Stimulated activated CD8-positive, alpha-beta memory T cell treated with anti-CD3 and anti-CD28 coated beads, Interleukin-12 subunit alpha, Interleukin-12 subunit beta, amount 100 ng/mL, for 24 hours (primary cell): ENCODE data around the gene C6orf89.
"Not testable (repeated sequence)": the region's sequence is repeated elsewhere in the genome, so short reads cannot be mapped to it uniquely, and the experiment has no call there.

Experiments used
- DNase-seq: peaks from one replicate; pipeline ENCODE4 v3.0.0-alpha.2; 2020; ENCODE audit errors: extremely low read depth

C6orf89 gene

DNA sequence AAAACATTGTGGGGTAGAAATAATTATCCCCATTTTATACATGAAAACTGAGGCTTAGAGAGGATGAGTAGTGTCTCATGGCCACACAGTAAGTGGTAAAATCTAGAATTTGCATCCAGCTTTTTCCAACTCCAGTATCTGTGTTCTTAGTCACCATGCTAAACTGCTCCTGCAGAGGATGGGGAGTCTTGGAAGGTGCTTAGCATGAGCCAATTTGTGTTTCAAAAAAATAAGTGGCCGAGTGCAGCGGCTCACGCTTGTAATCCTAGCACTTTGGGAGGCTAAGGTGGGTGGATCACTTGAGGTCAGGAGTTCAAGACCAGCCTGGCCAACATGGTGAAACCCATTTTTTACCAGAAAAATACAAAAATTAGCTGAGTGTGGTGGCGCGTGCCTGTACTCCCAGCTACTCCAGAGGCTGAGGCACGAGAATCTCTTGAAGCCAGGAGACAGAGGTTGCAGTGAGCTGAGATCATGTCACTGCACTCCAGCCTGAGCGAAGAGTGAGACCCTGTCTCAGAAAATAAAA, 2.4 kb downstream of the C6orf89 start:
- no peak for DNase-seq

- no peak for DNase-seq
These were observed 3.1 kb downstream of the C6orf89 start for GRCh38 chr6:36888654-36889481.

DNA sequence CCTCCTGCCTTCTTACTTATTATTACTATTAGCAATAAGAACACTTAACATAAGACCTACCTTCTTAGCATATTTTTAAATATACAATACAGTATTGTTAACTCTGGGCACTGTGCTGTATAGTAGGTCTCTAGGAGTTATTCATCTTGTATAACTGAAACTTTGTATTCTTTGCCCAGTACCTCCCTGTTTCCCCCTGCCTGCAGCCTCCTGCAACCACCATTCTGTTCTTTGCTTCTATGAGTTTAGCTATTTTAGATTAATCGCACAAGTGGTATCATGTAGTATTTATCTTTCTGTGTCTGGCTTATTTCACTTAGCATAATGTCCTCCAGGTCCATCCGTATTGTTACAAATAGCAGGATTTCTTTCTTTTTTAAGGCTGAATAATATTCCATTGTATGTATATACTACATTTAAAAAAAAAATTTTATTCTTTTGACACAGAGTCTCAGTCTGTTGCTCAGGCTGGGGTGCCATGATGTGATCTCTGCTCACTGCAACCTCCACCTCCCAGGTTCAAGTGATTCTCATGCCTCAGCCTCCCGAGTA, 4.4 kb downstream of the C6orf89 start:
- no peak for DNase-seq

DNA sequence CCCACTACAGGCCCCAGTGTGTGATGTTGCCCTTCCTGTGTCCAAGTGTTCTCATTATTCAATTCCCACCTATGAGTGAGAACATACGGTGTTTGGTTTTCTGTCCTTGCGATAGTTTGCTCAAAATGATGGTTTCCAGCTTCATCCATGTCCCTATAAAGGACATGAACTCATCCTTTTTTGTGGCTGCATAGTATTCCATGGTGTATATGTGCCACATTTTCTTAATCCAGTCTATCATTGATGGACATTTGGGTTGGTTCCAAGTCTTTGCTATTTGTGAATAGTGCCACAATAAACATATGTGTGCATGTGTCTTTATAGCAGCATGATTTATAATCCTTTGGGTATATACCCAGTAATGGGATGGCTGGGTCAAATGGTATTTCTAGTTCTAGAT, 5.4 kb downstream of the C6orf89 start:
- not testable (repeated sequence) for DNase-seq

GRCh38 chr6:36893976-36894932, 8.5 kb downstream of the C6orf89 start:
- DNase-seq: no peak

DNA sequence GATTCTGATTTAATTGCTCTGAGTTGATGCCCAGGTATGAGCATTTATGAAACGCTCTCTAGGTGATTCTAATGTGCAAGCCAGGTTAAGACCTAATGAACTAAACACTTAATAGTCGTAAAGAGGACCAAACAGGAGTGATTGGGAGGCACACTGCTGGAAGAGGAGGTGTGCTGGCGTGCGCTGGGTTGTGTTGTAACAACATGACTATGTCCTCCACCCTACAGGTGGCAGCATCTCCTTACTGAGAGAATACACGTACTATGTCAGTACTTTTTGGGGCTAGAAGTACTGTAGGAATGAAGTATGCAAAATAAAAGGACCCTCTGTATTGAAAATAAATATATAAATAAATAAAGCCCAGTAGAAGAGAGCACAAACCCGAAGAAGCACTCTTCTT, 11.9 kb downstream of the C6orf89 start:
- DNase-seq: no peak

GRCh38 chr6:36904114-36904513, 18.4 kb downstream of the C6orf89 start:
- DNase-seq: no peak

- no peak for DNase-seq
These were observed 19.2 kb downstream of the C6orf89 start for GRCh38 chr6:36904851-36905393.

DNA sequence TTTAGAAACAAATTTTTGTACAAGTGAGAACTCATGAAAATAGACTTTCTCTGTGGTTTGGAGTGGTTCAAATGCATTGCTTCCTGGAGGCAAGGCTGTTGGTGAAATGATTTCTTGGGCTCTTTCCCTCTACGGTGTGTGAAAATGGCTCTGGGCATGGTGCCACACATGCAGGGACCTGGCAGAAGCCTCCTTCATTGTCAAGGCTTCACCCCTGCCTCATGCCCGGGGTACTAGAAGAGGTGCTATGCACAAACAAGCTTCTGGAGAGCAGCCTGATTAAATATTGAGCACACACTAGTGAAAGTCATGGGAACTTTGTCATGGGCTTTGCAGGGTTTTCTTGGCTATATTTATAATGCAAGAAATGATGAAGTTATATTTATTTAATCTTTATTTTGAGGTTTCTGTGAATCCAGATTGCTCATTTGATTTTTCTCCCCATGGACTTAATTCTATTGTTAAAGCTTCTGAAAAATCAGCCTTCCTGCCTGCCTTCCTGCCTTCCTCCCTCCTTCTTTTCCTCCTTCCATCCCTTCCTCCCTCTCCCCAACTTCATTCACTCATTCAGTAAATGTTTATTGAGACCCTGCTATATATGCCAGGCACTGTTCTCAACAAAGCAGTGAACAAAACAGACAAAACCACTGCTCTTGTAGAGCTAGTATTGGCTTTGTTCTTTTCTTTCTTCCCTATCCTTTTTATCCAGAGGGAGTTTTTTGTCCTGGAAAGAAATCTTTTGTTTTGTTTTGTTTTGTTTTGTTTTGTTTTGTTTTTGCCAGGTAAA, 21.0 kb downstream of the C6orf89 start:
- DNase-seq: no peak

GRCh38 chr6:36907781-36908180, 22.0 kb downstream of the C6orf89 start:
- no peak for DNase-seq

DNA sequence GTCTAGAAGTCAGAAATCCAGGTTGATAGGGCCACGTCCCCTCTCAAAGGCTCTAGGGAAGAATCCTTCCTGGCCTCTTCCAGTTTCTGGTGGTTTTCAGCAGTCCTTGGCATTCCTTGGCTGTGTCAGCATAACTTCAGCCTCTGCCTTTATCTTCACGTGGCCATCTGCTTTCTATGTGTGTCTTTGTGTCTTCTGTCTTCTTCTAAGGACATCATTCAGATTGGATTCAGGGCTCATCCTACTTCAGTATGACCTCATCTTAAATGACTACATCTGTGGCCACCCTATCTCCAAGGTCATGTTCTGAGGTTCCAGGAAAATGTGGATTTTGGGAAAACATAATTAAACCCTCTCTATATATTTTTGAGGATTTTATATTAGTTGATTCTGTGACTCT, 23.0 kb downstream of the C6orf89 start:
- no peak for DNase-seq

DNA sequence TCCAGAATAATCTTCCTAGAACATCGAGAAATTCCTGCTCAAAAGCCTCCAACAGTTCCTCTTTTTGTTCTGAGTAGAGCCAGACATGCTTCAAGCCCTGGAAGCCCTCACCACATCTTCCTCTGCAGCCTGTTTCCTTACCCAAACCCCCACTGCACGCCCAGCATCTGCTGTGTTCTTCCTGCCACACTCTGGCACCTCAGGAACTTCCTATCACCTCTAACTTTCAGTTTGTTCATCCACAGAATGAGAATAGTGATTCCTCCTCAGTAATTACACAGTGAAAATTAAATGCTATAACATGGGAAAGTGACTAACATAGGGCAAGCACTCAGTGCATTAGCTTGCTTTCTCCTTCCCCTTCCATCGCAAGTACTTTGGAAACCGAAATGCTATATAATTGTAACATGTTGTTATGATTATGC, 26.3 kb downstream of the C6orf89 start:
- peak; percentile 21 for DNase-seq

DNA sequence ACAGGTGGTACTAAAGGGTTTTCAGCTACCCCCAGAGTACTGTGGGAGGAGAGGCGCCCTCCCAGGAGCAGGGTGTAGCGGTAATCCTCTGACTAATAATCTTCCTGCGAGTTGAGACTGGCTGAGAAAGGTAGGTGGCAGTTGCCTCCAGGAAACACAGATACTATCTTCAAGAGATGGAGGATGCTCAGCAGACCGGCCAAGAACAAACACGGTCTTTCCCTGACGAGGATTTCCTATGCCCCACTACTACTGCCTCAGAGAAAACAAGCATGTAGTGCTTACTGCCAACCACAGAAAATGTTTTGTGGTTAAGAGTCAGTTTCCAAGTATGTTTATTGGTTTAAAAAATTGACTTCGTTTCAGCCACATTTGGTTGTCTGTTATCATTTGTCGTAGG, 26.8 kb downstream of the C6orf89 start:
- DNase-seq: peak; percentile 5

DNA sequence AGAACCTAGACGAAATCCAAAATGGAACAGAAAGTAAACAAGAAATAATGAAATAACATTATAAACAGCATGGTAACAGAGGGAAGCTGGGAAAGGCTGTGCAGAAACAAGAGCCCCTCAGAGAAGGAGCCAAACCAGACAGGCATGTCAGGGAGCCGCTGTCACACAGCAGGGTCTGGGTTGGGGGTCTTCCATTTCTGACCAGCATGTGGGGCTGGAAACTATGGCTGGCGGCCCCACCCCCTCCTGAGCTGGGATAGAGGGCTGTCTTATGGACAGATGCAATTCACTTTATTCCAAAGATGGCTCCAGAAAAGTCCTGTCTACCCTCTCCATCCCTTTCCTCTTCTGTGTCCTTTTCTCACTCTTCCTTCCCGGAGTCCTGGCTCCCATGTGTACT, 27.3 kb downstream of the C6orf89 start:
- no peak for DNase-seq

DNA sequence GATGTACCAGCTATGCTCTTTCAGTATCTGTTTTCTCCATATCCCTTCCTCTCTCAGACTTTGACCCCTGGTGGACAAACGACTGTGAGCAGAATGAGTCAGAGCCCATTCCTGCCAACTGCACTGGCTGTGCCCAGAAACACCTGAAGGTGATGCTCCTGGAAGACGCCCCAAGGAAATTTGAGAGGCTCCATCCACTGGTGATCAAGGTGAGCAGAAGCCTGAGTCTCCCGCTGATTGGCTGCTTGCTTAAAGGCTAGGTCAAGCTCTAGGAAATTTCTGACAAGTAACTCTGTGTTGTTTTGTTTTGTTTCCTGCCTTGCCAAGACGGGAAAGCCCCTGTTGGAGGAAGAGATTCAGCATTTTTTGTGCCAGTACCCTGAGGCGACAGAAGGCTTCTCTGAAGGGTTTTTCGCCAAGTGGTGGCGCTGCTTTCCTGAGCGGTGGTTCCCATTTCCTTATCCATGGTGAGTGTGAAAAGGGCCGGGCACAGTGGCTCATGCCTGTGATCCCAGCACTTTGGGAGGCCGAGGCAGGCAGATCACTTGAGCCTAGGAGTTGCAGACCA, 28.6 kb downstream of the C6orf89 start:
- no peak for DNase-seq

GRCh38 chr6:36915599-36915998, 29.8 kb downstream of the C6orf89 start:
- DNase-seq: no peak

GRCh38 chr6:36916126-36916525, 30.4 kb downstream of the C6orf89 start:
- DNase-seq: no peak

GRCh38 chr6:36917541-36918193, 31.9 kb downstream of the C6orf89 start:
- no peak for DNase-seq

DNA sequence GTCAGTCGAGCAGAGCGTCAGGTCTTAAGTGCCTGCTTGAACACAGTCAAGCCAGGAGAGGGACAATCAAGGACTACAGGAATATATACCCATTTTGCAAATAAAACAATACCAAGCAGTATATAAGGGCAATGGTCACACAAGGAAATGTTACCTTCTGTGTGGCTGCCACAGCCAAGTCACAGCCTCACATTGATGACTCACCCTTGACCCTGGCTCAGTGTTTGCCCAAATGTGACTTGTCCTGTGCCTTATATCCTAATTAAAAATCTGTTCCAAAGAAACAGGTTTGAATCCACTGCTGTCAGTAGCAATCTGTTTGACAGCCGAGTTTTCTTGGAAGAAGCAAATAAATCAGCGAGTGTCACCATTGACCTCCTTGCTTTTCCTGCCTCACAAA, 34.3 kb downstream of the C6orf89 start:
- no peak for DNase-seq

DNA sequence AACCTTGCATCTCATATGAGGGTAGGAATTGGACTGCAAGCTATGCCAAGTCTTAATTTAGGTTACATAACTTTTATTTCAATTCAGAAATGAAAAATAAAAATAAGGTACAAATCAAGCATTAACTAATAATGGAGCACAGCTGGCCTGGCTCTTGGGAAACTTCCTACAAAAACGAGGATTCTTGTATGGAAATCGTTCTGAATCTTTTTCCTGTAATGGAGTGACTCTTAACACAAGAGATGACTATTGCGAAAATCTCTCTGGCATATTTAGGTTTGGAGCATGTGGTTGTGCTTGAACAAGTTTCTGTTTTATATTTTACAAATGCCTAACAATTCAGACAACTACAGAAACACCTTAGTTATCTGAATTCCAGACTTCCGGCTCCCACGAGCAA, 34.8 kb downstream of the C6orf89 start:
- DNase-seq: no peak
